Nephron progenitor cell (in vitro differentiated cells): Measurements from ENCODE around the gene F7.

ENCODE experiments used
- DNase-seq: peaks from one replicate; pipeline ENCODE4 v3.0.0; 2021
- H3K27ac Mint-ChIP-seq: 2 replicates; pipeline ENCODE4 v1.8.0; 2021; ENCODE audit warnings: mild to moderate bottlenecking, moderate library complexity, mixed read lengths
- H3K27me3 Mint-ChIP-seq: 2 replicates; pipeline ENCODE4 v1.8.0; 2021; ENCODE audit warnings: mild to moderate bottlenecking, low read depth, mixed read lengths; ENCODE audit not compliant: poor library complexity
- H3K36me3 Mint-ChIP-seq: 2 replicates; pipeline ENCODE4 v1.8.0; 2021; ENCODE audit warnings: low read depth, mixed read lengths
- H3K4me1 Mint-ChIP-seq: 2 replicates; pipeline ENCODE4 v1.8.0; 2021; ENCODE audit warnings: mixed read lengths
- H3K4me3 Mint-ChIP-seq: 2 replicates; pipeline ENCODE4 v1.8.0; 2021; ENCODE audit warnings: mild to moderate bottlenecking, moderate library complexity, mixed read lengths
- H3K9me3 Mint-ChIP-seq: 2 replicates; pipeline ENCODE4 v1.8.0; 2021; ENCODE audit warnings: mild to moderate bottlenecking, moderate library complexity, mixed read lengths
- CTCF ChIP-seq: fragments of 200-600 bp; sonication (generic); IDR thresholded peaks from 2 replicates; pipeline ENCODE4 v1.5.0; 2021; ENCODE audit warnings: antibody characterized with exemption

F7 gene

GRCh38 chr13:113069861-113070805, 35.5 kb upstream of the F7 start:
- peaks cover 8% of the 10 kb centered on the region for H3K27me3 Mint-ChIP-seq
- no peak for DNase-seq
- TF ChIP-seq CTCF, result no peak
- H3K27ac Mint-ChIP-seq, result peak overlapping the region; percentile 72
- H3K36me3 Mint-ChIP-seq, result peaks cover 40% of the 10 kb centered on the region
- no peaks in the 10 kb centered on the region for H3K4me1 Mint-ChIP-seq
- peaks cover 22% of the 10 kb centered on the region for H3K9me3 Mint-ChIP-seq
- no peak overlapping the region for H3K4me3 Mint-ChIP-seq

GRCh38 chr13:113070855-113071254, 34.7 kb upstream of the F7 start:
- Mint-ChIP-seq H3K9me3 (peaks cover 22% of the 10 kb centered on the region), H3K4me3 (no peak overlapping the region), H3K36me3 (peaks cover 47% of the 10 kb centered on the region), H3K27me3 (peaks cover 8% of the 10 kb centered on the region), H3K27ac (no peak overlapping the region), H3K4me1 (no peaks in the 10 kb centered on the region)
- no peak for DNase-seq
- TF ChIP-seq CTCF, result no peak

DNA sequence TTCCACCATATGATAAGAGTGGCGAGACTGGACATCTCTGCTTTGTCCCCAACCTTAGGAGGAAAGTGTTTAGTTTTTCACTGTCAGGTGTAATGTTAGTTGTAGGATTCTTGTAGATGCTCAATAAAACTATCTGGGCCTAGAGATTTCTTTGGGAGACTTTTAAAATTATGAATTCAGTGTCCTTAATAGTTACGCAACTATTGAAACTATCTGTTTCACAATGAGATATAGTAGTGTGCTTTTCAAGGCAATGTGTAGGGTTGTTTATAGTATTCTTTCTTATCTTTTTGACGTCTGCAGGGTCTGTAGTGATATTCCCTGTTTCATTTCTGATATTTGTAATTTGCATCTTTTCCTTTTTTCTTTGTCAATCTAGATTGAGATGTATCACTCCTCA, 33.2 kb upstream of the F7 start:
- Mint-ChIP-seq H3K4me3 (no peak overlapping the region), H3K27ac (no peak overlapping the region), H3K36me3 (peaks cover 47% of the 10 kb centered on the region), H3K27me3 (peaks cover 8% of the 10 kb centered on the region), H3K9me3 (peaks cover 22% of the 10 kb centered on the region), H3K4me1 (no peaks in the 10 kb centered on the region)
- no peak for DNase-seq
- no peak for TF ChIP-seq CTCF

GRCh38 chr13:113073942-113074341, 31.6 kb upstream of the F7 start:
- Mint-ChIP-seq H3K36me3 (peaks cover 51% of the 10 kb centered on the region), H3K27ac (no peak overlapping the region), H3K4me3 (no peak overlapping the region), H3K9me3 (peaks cover 22% of the 10 kb centered on the region), H3K4me1 (no peaks in the 10 kb centered on the region), H3K27me3 (peaks cover 8% of the 10 kb centered on the region)
- no peak for TF ChIP-seq CTCF
- no peak for DNase-seq

DNA sequence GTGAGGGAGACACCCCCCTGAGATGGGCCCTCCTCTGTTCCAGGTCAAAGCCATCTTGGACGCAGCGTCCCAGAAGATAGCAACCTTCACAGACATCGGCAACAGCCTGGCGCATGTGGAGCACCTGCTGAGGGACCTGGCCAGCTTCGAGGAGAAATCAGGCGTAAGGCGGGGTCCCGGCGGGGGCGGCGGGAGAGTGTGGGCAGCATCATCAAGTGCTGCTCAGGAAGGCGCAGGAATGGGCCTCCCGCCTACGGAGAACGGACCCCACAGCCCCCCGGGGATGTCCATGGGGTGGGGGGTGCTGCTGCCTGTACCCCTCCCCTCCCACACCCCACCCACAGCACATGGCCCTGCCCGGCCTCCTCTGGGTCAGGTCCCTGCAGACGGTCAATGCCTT, 31.2 kb upstream of the F7 start:
- H3K4me3 Mint-ChIP-seq, result no peak overlapping the region
- no peak for DNase-seq
- H3K9me3 Mint-ChIP-seq, result peaks cover 22% of the 10 kb centered on the region
- no peaks in the 10 kb centered on the region for H3K4me1 Mint-ChIP-seq
- H3K27ac Mint-ChIP-seq, result no peak overlapping the region
- TF ChIP-seq CTCF, result no peak
- peaks cover 51% of the 10 kb centered on the region for H3K36me3 Mint-ChIP-seq
- peaks cover 8% of the 10 kb centered on the region for H3K27me3 Mint-ChIP-seq

- H3K4me3 Mint-ChIP-seq, result no peak overlapping the region
- H3K36me3 Mint-ChIP-seq, result peaks cover 51% of the 10 kb centered on the region
- no peak for DNase-seq
- H3K27me3 Mint-ChIP-seq, result peaks cover 11% of the 10 kb centered on the region
- H3K27ac Mint-ChIP-seq, result no peak overlapping the region
- H3K9me3 Mint-ChIP-seq, result peaks cover 22% of the 10 kb centered on the region
- TF ChIP-seq CTCF, result no peak
- H3K4me1 Mint-ChIP-seq, result no peaks in the 10 kb centered on the region
These were observed 30.7 kb upstream of the F7 start for GRCh38 chr13:113074876-113075275.
